Fibroblast of lung (primary cell): ENCODE results near the gene UGT8. TPM values are rescaled to one million over a fixed set of nuclear protein-coding genes. Genes with fewer than 3 reads are reported as not detected.

Source experiments
- DNase-seq, 2 donors: peaks; one replicate each; pipeline versions ENCODE4 v3.0.0 to v3.0.0-alpha.2; 2010; ENCODE audit warnings: low read depth in 2 of 2
- H2AFZ ChIP-seq: 2 replicates; pipeline ENCODE4 v1.5.1; 2012; ENCODE audit warnings: low read length, control low read depth, inconsistent platforms
- H3K27ac ChIP-seq: 2 replicates; pipeline ENCODE4 v1.5.1; 2011; ENCODE audit warnings: low read length, control low read depth; ENCODE audit not compliant: insufficient read depth
- H3K27me3 ChIP-seq: 2 replicates; pipeline ENCODE4 v1.5.1; 2011; ENCODE audit warnings: mild to moderate bottlenecking, low read length; ENCODE audit not compliant: control insufficient read depth, insufficient read depth
- H3K36me3 ChIP-seq: 2 replicates; pipeline ENCODE4 v1.5.1; 2011; ENCODE audit warnings: low read length; ENCODE audit not compliant: control insufficient read depth, insufficient read depth
- H3K4me1 ChIP-seq: 2 replicates; pipeline ENCODE4 v1.5.1; 2011; ENCODE audit warnings: low read length; ENCODE audit not compliant: control insufficient read depth, insufficient read depth; ENCODE audit errors: extremely low read depth
- H3K4me2 ChIP-seq: 2 replicates; pipeline ENCODE4 v1.5.1; 2011; ENCODE audit warnings: low read length, control low read depth; ENCODE audit not compliant: insufficient read depth; ENCODE audit errors: extremely low read depth
- H3K4me3 ChIP-seq, 4 experiments: fragments of 200-600 bp in 1 of 4; sonication (generic) in 1 of 4; replicated peaks in 1 of 4; 2 replicates each; pipeline ENCODE4 v1.5.1; 2011 to 2016; ENCODE audit warnings: low read length in 4 of 4, low read depth in 3 of 4, mild to moderate bottlenecking in 3 of 4, control low read depth in 2 of 4, inconsistent platforms in 1 of 4, mixed read lengths in 1 of 4; ENCODE audit not compliant: insufficient read depth in 1 of 4; ENCODE audit errors: control extremely low read depth in 1 of 4
- H3K79me2 ChIP-seq: 2 replicates; pipeline ENCODE4 v1.5.1; 2012; ENCODE audit warnings: mild to moderate bottlenecking, low read length, inconsistent platforms; ENCODE audit not compliant: control insufficient read depth, insufficient read depth
- H3K9ac ChIP-seq: 2 replicates; pipeline ENCODE4 v1.5.1; 2011; ENCODE audit warnings: mild to moderate bottlenecking, low read length, control low read depth; ENCODE audit not compliant: insufficient read depth
- H3K9me3 ChIP-seq: 2 replicates; pipeline ENCODE4 v1.5.1; 2012; ENCODE audit warnings: low read depth, low read length; ENCODE audit not compliant: control insufficient read depth, insufficient read depth
- H4K20me1 ChIP-seq: 2 replicates; pipeline ENCODE4 v1.5.1; 2011; ENCODE audit warnings: low read length; ENCODE audit not compliant: control insufficient read depth, insufficient read depth; ENCODE audit errors: extremely low read depth
- EZH2 ChIP-seq: IDR thresholded peaks from 2 replicates; pipeline ENCODE4 v1.5.1; 2012; ENCODE audit warnings: low read length, control low read depth, mild to moderate bottlenecking; ENCODE audit errors: missing control alignments
- polyA plus RNA-seq, 2 donors: library from polyadenylated mRNA; depleted of rRNA in 1 of 2; stranded (reverse) in 1 of 2; unstranded in 1 of 2; fragments of >200 nt; gene quantifications; 2 replicates each; pipeline ENCODE4 v1.2.1, GENCODE V29; 2011 to 2012; ENCODE audit warnings: missing spikeins in 1 of 2
- total RNA-seq: library from RNA; depleted of rRNA; stranded (reverse); fragments of >200 nt; gene quantifications from 2 replicates; pipeline ENCODE4 v1.2.1, GENCODE V29; 2014
- TF ChIP-seq, protein P1 (sequence below), 2 donors: IDR thresholded peaks in 1 of 2; conservative IDR thresholded peaks in 1 of 2; 1 replicate in 1 of 2; 2 replicates in 1 of 2; pipeline ENCODE4 v1.5.1; 2011 to 2012; ENCODE audit warnings: low read length in 2 of 2, control low read depth in 1 of 2, inconsistent platforms in 1 of 2, low read depth in 1 of 2, mild to moderate bottlenecking in 1 of 2

The UGT8 gene
- total and polyA plus RNA-seq, 2 donors (not counting 1 experiment from before 2014, with no cell fraction given): under 0.01 TPM; not detected in 1

GRCh38 chr4:114688059-114688458 is 89.5 kb downstream of the UGT8 start:
- Histone ChIP-seq H3K27me3 (no peaks in the 10 kb centered on the region), H3K4me2 (no peak overlapping the region), H3K9me3 (no peaks in the 10 kb centered on the region), H3K4me3 (no peak overlapping the region), H3K79me2 (no peaks in the 10 kb centered on the region), H4K20me1 (no peaks in the 10 kb centered on the region), H3K4me1 (no peaks in the 10 kb centered on the region), H3K27ac (no peak overlapping the region), H3K36me3 (no peaks in the 10 kb centered on the region), H2AFZ (no peak overlapping the region), H3K9ac (no peak overlapping the region)
- no peak for DNase-seq
- TF ChIP-seq EZH2: no peak
- TF ChIP-seq, protein P1, sequence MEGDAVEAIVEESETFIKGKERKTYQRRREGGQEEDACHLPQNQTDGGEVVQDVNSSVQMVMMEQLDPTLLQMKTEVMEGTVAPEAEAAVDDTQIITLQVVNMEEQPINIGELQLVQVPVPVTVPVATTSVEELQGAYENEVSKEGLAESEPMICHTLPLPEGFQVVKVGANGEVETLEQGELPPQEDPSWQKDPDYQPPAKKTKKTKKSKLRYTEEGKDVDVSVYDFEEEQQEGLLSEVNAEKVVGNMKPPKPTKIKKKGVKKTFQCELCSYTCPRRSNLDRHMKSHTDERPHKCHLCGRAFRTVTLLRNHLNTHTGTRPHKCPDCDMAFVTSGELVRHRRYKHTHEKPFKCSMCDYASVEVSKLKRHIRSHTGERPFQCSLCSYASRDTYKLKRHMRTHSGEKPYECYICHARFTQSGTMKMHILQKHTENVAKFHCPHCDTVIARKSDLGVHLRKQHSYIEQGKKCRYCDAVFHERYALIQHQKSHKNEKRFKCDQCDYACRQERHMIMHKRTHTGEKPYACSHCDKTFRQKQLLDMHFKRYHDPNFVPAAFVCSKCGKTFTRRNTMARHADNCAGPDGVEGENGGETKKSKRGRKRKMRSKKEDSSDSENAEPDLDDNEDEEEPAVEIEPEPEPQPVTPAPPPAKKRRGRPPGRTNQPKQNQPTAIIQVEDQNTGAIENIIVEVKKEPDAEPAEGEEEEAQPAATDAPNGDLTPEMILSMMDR (conservative IDR thresholded peaks at IDR 0.05 in 1 of 2, IDR thresholded peaks at IDR 0.05 in 1 of 2; ENCODE audit: low read depth in 1 of 2, low read length in 2 of 2): no peak

GRCh38 chr4:114690571-114690970 is 92.0 kb downstream of the UGT8 start:
- Histone ChIP-seq H3K9me3 (no peaks in the 10 kb centered on the region), H3K4me3 (no peak overlapping the region), H3K27ac (no peak overlapping the region), H3K79me2 (no peaks in the 10 kb centered on the region), H3K4me1 (no peaks in the 10 kb centered on the region), H3K4me2 (no peak overlapping the region), H4K20me1 (no peaks in the 10 kb centered on the region), H3K36me3 (no peaks in the 10 kb centered on the region), H3K9ac (no peak overlapping the region), H3K27me3 (no peaks in the 10 kb centered on the region), H2AFZ (no peak overlapping the region)
- no peak for DNase-seq
- no peak for TF ChIP-seq EZH2
- TF ChIP-seq, protein P1 (conservative IDR thresholded peaks at IDR 0.05 in 1 of 2, IDR thresholded peaks at IDR 0.05 in 1 of 2; ENCODE audit: low read depth in 1 of 2, low read length in 2 of 2): no peak

DNA sequence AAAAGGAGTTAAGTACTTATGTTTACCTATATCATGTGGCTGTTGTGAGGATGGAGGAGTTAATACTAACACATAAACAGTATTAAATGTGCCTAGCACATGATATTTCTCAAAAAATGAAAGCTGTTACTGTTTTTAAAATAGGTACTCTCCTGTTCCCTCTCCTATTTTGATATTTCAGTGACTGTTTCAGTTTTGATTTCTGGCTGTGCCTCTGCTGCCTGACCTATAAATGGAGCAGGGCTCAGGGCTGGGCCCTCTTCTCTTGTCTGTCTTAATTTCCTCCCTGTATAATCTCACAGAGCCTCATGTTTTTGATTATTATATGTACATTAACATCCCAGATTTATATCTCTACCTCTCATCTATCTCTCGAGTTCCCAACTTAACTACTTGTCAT is 93.3 kb downstream of the UGT8 start:
- Histone ChIP-seq H3K4me2 (no peak overlapping the region), H2AFZ (no peak overlapping the region), H3K27ac (no peak overlapping the region), H3K36me3 (no peaks in the 10 kb centered on the region), H3K9ac (no peak overlapping the region), H4K20me1 (no peaks in the 10 kb centered on the region), H3K4me1 (no peaks in the 10 kb centered on the region), H3K79me2 (no peaks in the 10 kb centered on the region), H3K4me3 (no peak overlapping the region), H3K27me3 (no peaks in the 10 kb centered on the region), H3K9me3 (no peaks in the 10 kb centered on the region)
- no peak for DNase-seq
- TF ChIP-seq, protein P1 (conservative IDR thresholded peaks at IDR 0.05 in 1 of 2, IDR thresholded peaks at IDR 0.05 in 1 of 2; ENCODE audit: low read depth in 1 of 2, low read length in 2 of 2): no peak
- no peak for TF ChIP-seq EZH2
